HL-60 (cell line): ENCODE measurements around the gene SEMA7A.

Experiments used
- DNase-seq, 2 experiments: peaks; one replicate each; pipeline ENCODE4 v3.0.0-alpha.2; 2010 to 2020; ENCODE audit warnings: low read depth in 1 of 2, low spot score in 1 of 2
- H3K27ac ChIP-seq: fragments of 250-450 bp; sonication (Bioruptor Pico); replicated peaks from 2 replicates; pipeline ENCODE4 v1.5.1; 2020; ENCODE audit warnings: mild to moderate bottlenecking, moderate library complexity
- H3K27me3 ChIP-seq: fragments of 250-450 bp; sonication (Bioruptor Pico); 2 replicates; pipeline ENCODE4 v1.5.1; 2021; ENCODE audit warnings: mild to moderate bottlenecking, moderate library complexity; ENCODE audit not compliant: insufficient read depth, poor library complexity, severe bottlenecking
- H3K4me3 ChIP-seq: replicated peaks from 2 replicates; pipeline ENCODE4 v1.5.1; 2011; ENCODE audit warnings: mild to moderate bottlenecking, control low read depth, low read length; ENCODE audit not compliant: insufficient read depth
- GABPA ChIP-seq: IDR thresholded peaks from 2 replicates; pipeline ENCODE4 v1.6.1; 2012; ENCODE audit warnings: low read depth
- POLR2AphosphoS5 ChIP-seq: IDR thresholded peaks from 2 replicates; pipeline ENCODE4 v1.6.1; 2012; ENCODE audit warnings: low read depth
- REST ChIP-seq: IDR thresholded peaks from 2 replicates; pipeline ENCODE4 v1.6.1; 2012; ENCODE audit warnings: low read depth; ENCODE audit not compliant: insufficient replicate concordance
- SPI1 ChIP-seq: IDR thresholded peaks from 2 replicates; pipeline ENCODE4 v1.6.1; 2012; ENCODE audit warnings: low read depth, mild to moderate bottlenecking, borderline replicate concordance
- TF ChIP-seq, protein P1 (sequence below): IDR thresholded peaks from one replicate; pipeline ENCODE4 v1.5.1; 2011; ENCODE audit warnings: low read length, control low read depth, inconsistent platforms; ENCODE audit not compliant: insufficient read depth

Gene SEMA7A

DNA sequence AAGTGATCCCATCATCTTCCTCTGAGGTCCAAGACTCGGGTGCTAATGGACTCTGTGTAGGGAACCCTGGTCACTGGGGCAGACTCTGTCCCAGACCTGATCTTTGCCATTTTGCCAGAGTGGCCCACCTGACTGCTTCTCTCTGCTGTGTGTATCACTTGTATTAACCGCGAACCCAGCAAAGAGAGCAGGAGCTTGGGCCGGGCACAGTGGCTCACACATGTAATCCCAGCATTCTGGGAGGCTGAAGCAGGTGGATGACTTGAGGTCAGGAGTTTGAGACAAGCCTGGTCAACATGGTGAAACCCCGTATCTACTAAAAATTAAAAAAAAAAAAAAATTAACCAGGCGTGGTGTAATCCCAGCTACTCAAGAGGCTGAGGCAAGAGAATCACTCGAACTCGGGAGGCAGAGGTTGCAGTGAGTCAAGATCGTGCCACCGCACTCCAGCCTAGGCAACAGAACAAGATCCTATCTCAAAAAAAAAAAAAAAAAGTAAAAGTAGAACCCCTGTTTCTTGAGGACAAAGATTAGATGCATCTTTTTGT is 33.4 kb downstream of the SEMA7A start:
- Histone ChIP-seq H3K27ac (no peak overlapping the region), H3K4me3 (no peak overlapping the region), H3K27me3 (no peaks in the 10 kb centered on the region)
- no peak for DNase-seq
- no peak for TF ChIP-seq POLR2AphosphoS5
- TF ChIP-seq REST: no peak
- TF ChIP-seq GABPA: no peak

DNA sequence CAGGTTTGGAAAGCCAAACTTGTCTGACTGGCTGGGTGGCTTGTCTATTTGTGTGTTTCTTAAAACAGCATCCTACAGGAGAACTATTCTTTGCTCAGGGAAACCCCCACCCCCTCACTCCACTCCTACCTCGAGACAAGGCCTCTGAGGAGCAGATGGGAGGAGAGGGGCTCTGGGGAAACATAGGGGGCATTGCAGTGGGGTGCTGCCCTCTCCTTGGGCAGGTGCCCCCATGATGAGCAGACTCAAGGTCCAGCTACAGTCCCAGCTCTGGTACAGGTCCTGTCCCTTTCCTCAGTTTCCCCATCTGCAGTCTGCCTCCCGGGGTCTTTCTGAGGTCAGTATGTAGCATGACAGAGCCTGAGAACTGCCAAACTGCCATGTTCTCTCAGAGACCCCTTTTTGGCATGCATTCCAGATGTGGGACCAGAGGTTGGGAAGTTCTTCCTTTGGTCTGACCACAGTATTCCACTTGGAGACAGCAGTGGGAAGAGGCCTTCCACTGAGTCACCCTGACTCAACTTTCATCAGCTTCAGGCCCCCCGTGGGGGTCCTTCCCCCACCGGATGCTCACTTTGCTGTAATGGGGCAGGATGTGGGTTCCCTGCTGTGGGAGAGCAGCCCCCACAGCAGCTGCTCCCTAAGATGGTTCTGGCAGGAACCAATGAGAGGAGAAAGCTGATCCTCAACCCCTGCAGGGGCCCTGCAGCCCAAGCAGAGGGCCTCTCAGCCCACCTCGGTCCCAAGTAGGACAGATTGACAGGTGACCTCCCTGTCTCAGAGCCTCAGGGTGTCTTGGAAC is 34.0 kb downstream of the SEMA7A start:
- TF ChIP-seq GABPA: no peak
- TF ChIP-seq, protein P1, sequence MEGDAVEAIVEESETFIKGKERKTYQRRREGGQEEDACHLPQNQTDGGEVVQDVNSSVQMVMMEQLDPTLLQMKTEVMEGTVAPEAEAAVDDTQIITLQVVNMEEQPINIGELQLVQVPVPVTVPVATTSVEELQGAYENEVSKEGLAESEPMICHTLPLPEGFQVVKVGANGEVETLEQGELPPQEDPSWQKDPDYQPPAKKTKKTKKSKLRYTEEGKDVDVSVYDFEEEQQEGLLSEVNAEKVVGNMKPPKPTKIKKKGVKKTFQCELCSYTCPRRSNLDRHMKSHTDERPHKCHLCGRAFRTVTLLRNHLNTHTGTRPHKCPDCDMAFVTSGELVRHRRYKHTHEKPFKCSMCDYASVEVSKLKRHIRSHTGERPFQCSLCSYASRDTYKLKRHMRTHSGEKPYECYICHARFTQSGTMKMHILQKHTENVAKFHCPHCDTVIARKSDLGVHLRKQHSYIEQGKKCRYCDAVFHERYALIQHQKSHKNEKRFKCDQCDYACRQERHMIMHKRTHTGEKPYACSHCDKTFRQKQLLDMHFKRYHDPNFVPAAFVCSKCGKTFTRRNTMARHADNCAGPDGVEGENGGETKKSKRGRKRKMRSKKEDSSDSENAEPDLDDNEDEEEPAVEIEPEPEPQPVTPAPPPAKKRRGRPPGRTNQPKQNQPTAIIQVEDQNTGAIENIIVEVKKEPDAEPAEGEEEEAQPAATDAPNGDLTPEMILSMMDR: no peak
- TF ChIP-seq REST: no peak
- H3K27ac ChIP-seq: no peak overlapping the region
- H3K27me3 ChIP-seq: no peaks in the 10 kb centered on the region
- H3K4me3 ChIP-seq: no peak overlapping the region
- no peak for DNase-seq

DNA sequence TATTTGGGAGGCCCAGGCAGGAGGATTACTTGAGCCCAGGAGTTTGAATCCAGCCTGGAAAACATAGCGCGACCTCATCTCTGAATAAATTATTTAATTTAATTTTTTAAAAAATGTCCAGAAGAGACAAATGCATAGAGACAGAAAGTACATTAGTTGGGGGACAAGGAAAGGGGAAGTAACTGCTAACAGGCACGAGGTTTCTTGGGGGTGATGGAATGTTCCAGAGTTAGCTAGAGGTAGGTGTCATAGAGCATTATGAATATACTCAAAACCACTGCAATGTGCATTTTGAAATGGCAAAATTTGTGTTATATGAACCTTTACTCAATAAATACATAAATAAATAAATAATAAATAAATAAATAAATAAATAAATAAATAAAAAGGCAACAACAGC is 34.7 kb downstream of the SEMA7A start:
- no peaks in the 10 kb centered on the region for H3K27me3 ChIP-seq
- no peak overlapping the region for H3K4me3 ChIP-seq
- no peak for TF ChIP-seq POLR2AphosphoS5
- TF ChIP-seq REST: no peak
- no peak for TF ChIP-seq GABPA
- no peak for TF ChIP-seq SPI1
- TF ChIP-seq, protein P1: no peak
- DNase-seq: no peak
- H3K27ac ChIP-seq: no peak overlapping the region
